Stimulated activated CD4-positive, alpha-beta T cell treated with anti-CD3 and anti-CD28 coated beads, Interleukin-1b, Interleukin-23, amount 100 ng/mL, for 4 hours (primary cell): ENCODE results near the gene PPP1R12B.
"Not testable (repeated sequence)": the region's sequence is repeated elsewhere in the genome, so short reads cannot be mapped to it uniquely, and the experiment has no call there.

Experiments
- DNase-seq, 2 donors: peaks; one replicate each; pipeline ENCODE4 v3.0.0-alpha.2; 2020; ENCODE audit warnings: low read depth in 2 of 2

The PPP1R12B gene

DNA sequence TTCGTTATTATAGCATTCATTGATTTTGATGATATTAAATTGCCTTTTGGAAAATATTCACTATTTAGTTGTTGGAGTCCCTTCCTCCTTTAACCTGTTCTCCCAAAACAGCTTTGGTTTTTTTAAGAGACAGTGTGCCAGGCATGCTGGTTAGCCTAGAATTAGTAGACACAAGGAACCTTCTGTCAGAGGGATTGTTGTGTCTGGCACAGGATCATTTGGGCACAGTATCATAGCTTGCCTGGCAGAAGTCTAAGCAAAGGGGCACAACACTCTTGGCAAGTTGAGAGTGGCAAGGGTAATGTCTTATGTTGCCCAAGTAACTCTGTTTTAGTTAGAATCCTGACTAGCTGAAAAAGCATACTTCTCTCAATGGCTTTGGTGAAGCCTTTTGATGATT is 49.9 kb downstream of the PPP1R12B start:
- not testable (repeated sequence) for DNase-seq

DNA sequence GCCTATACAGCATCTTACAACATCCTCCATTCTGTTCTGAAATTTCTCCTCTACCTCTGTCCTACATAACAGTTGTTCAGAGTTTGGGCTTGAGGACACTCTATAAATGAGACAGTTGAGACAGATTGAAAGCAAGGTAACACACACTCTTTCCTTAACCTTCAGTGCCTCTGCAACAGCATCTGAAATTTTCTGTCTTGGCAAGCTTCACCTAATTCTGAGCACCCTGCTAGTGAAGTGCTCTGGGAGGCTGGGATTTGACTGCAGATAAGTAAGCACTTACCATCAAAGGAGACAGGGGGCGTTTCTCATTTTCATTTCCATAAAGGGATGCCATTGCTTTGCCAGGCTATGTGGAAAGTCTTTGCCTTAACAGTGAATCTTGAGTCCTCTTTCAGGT is 53.3 kb downstream of the PPP1R12B start:
- DNase-seq, result not testable (repeated sequence)

DNA sequence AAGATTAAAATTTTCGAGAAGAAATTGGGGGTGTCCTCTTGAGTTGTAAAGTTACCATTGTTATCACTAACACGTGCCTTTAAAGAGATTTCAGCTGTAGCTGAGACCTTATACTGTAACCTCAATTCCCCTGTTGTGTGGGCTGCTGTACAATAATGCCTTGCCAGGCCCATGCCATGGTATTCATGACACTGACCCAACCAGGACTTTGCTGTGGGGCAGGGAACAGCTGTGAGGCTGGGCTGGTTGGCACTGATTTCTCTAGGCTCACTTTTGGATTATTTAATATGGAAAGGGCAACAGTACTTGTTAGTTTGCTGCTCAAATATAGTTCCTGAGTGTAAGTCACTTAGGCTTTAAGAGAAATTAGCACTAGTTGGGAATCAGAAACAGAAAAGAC is 54.9 kb downstream of the PPP1R12B start:
- DNase-seq, result not testable (repeated sequence)

DNA sequence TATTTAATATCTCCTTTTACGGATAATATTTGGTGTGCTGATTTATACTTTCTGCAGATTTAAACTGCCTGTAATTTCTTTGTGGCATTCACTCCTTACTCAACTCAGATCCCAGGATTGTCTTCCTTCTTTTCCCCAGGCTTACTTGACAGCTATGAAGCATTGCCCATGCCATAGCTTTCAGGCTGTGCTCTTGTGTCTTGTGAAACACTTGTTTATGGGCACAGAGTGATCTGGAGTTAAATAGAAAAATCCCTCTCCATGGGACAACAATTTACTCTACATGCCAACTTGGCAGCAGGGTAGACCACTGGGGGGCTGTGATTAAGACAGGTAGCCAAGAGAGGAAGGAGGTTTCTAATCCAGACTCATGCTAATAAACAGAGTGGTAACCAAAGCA is 57.4 kb downstream of the PPP1R12B start:
- no peak for DNase-seq

DNA sequence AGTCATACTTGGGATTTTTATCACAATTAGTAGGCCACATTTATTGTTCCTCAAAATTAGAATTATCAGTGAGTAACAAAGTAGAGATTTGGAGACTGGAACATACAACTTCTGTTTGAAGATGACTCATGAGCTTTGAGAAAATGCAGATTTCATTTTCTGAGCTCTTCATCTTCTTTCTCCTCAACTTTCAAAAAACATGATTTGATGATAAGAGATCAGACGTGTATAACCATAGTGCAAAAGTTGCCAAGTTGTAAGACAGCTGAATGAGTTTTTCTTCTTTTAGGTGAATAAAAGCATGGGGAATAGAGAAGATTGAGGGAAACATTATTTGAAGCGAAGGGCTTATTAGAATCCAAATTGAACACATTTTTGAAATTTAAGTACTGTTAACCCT is 58.4 kb downstream of the PPP1R12B start:
- DNase-seq, result not testable (repeated sequence)

DNA sequence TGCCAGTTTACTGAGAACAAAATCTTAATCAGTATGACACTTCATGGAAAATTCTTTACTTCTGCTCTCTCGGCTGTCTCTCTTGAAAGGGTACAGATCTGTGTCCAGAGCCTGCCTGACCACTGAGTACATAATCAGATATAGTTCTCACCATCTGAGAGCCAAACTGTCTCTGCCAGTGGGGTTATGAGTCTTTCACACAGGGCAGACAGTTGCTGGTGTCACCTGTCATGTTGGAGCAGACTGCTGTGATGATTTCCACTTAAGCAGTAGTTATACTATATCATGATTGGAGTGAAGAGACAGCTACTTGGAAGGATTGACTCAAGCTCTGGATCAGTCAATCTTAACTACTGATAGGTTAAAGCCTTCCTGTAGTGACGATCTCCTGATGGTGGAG is 58.9 kb downstream of the PPP1R12B start:
- DNase-seq, result not testable (repeated sequence)

DNA sequence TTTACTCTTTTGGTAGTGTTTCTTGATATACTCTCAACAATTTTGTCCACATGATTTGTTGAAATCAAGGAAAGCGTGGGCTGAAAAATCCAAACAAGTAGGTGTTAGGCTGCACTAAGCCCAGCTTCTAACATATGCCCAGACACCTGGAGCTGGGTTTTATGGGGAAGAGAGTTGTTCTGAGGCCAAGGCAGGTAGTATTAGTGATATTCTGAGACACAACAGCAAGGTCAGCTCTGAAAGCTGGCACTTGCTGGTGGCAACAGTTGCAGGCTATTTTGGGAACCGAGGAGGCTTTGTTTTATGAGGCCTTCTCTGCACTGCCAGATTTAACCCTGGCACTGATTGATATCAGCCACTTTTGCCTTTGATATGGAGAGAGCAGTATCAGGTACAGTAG is 61.8 kb downstream of the PPP1R12B start:
- not testable (repeated sequence) for DNase-seq

DNA sequence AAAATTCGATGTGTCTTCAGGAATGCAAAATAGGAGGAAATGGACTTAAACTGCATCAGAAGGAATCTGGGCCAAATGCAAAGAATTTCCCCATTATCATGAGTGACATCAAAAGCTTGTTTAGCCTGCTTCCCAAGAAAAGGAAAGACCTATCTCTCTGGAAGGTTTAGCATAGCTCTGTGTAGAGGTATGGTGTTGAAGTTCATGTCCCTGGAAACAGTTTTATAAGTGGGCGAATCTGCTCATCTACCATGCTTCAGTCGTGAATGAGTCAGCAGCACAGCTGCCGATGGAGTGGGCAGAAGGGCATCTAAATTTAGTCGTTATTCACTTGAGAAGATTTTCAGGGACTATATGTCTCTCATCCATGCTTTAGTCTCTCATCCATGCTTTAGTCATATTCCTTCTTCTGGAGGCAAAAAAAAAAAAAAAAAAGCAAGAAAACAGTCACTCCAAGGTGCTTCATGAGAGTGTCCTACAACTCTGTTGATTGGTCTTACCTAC is 62.4 kb downstream of the PPP1R12B start:
- not testable (repeated sequence) for DNase-seq

DNA sequence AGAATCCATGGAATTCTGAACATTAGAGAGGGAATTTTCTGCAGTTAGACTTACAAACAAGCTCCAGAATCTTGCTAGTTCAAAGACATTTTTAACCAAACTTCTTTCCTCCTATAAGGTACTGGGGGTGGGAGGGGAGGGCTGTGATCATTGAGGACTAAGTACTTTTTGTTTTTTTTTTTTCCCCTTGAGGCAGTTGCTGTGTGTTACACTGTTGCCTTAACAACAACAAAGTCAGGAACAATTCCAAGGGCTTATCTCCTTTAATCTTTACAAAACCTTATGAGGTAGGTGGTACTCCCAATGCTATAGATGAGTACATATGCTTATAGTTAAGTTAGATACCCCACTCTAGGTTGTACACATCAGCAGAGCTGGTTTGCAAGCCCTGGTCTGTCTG is 62.9 kb downstream of the PPP1R12B start:
- no peak for DNase-seq

DNA sequence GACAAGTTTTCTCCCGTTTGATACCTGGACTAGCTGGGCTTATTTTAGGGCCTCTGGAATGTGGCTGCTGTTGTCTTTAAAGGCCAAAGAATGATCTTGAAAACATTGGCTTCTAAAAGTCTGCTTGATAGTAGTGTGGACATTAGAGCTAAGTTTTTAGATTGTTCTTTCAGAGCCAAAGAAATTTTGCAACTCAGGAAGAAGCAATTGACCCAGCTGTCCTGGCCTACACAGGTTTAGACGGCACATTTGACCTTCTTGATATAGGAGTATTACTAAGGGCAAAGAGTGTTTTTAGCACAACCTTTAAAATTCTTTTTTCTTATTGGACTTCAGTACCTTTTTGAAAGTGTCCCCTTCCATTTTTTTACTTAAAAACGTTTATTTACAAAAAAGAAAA is 63.9 kb downstream of the PPP1R12B start:
- DNase-seq, result not testable (repeated sequence)

DNA sequence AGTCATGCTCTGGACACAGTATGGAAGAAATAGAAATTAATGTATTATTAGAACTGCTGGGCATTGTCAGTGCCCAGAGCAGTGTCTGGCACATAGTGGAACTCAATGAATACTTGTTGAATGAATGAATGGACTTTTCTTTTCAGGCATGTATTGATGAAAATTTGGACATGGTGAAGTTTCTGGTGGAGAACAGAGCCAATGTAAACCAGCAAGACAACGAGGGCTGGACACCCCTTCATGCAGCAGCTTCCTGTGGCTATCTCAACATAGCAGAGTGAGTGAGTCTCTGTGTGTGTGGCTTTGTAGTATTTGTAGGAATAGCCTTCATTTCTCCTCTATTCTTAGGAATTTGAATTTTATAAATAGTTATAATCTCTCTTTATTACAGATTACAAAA is 68.1 kb downstream of the PPP1R12B start:
- DNase-seq, result no peak

DNA sequence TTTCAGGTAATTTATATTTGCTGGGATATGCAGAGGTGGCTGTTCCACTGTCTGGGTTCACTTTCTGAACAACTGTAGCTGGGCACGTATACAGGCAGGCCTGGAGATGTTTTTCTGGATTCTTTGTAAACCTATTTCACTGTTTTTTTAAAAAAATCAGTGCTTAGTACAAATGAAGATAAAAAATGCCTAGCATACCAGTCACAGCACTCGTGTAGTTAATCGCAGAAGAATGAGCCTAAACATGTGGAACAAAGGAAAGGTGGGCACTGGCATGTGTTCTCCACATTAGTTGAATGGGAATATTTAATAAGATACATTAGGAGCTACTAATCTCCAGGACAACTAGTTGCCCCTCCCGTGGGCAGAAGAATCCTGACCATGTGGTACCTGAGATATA is 68.6 kb downstream of the PPP1R12B start:
- DNase-seq, result not testable (repeated sequence)

DNA sequence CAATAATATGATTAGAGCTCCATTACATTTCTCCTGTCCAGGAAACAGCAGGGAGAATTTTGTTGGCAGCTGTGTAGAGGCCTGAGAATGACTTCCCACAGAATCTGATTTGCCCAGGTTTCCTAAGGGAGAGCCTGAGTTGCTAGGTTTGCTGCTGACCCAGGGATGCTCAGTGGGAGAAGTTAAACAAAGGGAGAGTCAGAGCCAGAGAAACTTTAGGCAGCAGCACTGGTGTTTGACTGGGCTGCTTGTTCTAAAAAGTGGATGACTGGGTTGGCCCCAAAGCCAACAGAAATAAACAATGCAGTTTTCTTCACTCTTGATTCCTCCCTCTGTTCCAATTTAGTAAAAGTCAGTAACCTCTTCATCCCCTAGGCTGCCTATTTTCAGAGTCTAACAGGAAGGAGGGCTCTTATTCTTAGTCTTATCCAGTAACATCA is 69.3 kb downstream of the PPP1R12B start:
- DNase-seq, result not testable (repeated sequence)

DNA sequence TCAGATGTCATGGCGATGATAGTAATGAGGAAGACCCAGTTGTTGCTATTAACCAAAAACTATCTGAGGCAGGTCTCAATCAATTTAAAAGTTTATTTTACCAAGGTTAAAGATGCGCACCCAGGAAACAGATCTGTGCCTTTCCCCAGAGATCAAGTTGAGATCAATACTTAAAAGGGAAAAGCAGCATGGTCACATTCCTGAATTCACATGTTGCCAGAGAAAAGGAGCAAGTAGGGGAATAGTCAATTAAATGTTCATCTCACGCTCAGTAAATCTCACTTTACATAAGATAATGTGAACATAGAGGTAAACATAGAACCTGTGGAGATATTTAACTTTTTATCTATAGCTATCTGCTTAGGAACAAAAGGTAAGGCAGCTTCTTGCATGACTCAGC is 71.2 kb downstream of the PPP1R12B start:
- DNase-seq, result not testable (repeated sequence)

DNA sequence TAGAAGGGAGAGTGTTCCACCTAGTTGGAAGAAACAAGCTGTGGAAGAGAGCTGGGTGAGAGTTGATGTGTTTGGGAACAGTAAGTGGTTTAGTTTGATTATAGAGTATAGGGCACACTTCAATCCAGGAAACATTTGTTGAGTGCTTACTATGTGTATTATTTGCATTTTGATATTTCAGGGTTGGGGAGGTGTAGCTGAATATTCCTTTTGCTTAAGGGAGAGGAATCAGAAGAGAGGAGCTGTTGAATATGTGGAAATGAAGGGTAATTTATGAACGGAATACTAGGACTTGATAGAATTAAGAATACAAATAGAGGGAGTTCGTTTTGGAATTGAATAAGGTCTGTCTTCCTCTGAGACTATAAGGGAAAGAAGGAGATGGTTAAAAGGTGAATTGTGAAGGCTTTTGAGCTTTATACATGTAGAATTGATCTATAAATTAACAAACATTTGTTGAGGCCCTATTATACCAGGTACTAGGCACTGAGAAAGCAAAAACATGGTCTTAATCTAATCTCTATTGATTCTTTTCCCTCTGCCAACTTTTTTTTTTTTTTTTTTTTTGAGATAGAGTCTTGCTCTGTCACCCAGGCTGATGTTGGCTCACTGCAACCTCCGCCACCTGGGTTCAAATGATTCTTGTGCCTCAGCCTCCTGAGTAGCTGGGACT is 72.1 kb downstream of the PPP1R12B start:
- not testable (repeated sequence) for DNase-seq

DNA sequence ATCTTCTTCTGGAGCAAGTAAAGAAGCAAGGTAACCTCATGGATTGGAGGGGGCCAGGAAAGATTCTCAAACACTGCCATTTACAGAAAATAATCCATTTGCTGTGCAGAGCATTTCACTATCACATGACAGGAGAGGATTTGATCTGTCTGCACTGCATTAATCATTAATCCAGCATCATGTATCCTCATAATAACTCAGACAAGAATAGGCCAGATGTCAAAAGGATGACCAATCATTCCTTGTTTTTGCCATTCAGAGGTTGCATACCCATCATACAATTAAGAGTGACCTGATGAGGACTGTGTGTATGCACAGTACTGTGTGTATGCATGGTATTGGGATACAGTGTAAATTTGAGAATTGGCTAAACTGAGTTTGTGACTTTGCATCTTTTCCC is 74.2 kb downstream of the PPP1R12B start:
- DNase-seq, result not testable (repeated sequence)

DNA sequence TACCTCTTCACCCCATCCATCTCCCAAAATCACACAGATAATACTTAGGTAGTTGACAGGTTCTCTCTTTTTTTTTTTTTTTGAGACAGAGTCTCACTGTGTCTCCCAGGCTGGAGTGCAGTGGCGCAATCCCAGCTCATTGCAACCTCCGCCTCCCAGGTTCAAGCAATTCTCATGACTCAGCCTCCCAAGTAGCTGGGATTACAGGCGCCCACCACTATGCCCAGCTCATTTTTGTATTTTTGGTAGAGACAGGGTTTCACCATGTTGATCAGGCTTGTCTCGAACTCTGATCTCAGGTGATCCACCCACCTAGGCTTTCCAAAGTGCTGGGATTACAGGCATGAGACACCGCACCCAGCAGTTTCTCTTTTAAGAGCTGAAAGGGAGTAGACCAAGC is 75.8 kb downstream of the PPP1R12B start:
- not testable (repeated sequence) for DNase-seq

DNA sequence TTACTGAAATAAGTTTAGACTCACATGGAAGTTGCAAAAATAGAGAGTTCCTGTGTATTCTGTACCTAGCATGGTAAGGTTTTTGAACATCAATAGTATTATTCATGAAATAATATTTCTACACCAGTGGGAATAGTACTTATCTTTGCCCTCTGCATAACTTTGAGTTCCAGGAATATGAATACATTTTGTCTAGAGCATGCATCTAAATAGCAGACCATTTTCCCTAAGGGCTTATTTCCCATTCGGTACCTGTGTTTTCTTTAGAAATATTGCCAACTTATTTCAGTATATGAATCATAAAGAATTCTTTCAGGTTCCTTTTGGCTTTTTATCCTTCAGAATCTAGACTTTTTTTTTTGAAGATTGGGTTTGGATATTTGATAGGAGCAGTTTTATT is 81.6 kb downstream of the PPP1R12B start:
- not testable (repeated sequence) for DNase-seq

DNA sequence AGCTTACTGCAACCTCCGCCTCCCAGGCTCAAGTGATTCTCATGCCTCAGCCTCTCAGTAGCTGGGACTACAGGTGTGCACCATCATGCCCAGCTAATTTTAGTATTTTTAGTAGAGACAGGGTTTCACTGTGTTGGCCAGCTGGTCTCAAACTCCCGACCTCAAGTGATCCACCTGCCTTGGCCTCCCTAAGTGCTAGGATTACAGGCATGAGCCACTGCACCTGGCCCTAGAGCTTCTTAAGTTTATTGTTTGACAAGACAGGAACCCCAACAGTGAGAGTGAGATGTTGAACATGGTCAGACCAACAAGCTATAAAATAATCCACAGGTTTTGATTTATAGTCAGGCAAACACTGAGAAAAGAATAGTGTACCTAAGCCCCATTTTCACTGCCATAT is 83.8 kb downstream of the PPP1R12B start:
- not testable (repeated sequence) for DNase-seq

DNA sequence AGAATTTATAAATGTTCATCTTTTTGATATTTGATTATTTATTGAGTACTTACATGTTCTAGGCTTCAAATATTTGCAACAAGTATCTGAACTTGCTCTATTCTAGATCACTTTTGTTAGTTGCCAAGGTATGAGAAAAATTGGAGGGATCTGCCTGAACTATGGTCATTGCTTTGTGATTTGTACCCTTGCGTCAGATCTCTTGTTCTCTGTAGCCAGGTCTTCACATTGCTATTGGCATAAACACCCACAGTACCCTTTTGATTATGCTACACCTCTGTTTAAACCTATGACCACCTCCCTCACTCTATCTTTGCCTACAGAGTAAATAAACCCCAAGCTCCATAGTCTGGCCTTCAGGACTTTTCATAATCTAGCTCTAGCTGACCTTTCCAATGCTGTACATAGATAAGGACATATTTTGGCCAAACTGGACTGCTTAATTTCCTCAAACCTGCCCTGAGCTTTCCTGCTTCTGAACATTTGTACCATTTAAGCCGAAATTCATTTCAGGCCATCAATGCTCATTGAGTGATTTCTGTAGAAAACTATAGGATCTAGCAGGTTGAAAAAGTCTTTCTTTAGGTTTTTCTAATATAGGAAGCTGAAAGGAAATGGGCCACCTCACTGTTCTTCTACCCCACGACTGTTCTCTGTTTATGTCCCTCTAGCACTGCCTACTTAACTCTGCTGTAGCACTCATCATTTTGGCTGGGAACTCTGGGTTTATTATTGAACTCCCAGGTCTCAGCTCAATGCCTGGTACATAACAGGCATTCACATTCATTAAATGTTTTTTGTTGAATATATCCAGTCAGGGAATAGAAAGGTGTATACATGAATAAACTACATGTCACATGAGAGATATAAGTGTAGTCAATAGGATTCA is 84.9 kb downstream of the PPP1R12B start:
- DNase-seq, result no peak

DNA sequence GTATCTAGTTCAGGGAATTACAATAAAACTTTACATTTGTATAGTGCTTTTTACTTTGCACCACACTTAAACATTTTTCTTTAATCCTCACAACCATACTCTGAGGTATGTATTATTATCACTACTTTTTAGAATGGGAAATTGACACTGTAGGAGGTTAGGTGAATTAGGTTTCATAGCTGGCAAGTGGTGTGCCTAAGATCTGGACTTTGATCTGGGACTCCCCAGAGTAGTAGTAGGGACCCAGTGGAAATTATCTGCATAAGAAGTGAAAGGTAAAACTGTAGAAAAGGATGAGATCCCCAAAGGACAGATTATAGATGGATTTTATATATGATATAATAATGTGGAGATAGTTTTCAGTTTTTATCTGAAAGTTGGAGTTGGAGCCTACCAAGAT is 85.6 kb downstream of the PPP1R12B start:
- no peak for DNase-seq

DNA sequence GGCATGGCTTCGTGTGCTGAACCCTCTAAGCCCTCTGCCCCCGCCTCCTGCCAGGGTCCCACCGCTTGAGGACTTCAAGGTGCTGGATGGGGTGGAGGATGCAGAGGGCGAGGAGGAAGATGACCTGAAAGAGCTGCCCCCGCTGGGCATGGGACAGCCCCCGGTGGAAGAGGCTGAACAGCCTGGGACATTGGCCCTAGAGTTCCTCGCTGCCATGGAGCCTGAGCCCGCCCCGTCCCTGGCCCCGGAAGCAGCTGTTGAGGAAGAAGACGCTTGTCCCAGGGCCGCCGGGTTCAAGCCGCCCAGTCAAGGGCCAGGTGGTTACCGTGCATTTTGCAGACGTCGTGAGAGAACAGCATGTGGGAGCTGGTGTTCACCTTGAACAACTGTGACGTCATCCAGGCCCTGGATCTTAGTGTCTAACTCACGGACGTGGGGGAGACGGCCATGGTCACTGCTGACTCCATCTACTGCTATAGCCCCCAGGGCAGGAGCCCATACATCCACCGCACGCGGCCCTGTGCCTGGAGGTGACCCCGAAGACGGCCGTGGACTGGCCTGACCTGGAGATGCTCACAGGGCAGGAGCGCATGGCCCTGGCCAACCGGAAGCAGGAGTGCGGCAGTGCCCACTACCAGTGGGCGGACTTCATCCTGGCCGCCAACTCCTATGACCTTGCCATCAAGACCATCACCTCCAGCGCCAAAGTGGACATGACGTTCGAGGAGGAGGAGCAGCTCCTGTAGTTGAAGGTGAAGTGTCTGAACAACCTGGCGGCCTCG is 90.1 kb downstream of the PPP1R12B start:
- DNase-seq, result no peak
